Measurements from ENCODE around the gene OR10J5.
"Not testable (repeated sequence)": the region's sequence is repeated elsewhere in the genome, so short reads cannot be mapped to it uniquely, and the experiment has no call there.

The OR10J5 gene

GRCh38 chr1:159535907-159536306 lies at the start of gene OR10J5:
TSS of gene OR10J5 (minus strand) at chr1:159536007. CDS start at chr1:159536007, 0 bp downstream.
- no peak for DNase-seq

- DNase-seq = no peak
These were observed 48.7 kb upstream of the OR10J5 start for GRCh38 chr1:159584536-159584935.

- no peak for DNase-seq
These were observed 45.6 kb upstream of the OR10J5 start for GRCh38 chr1:159581422-159581821.

GRCh38 chr1:159580340-159580739 lies 44.5 kb upstream of the OR10J5 start:
- DNase-seq = no peak

GRCh38 chr1:159577446-159577845 lies 41.6 kb upstream of the OR10J5 start:
- DNase-seq = no peak

- no peak for DNase-seq
These were observed 26.9 kb upstream of the OR10J5 start for GRCh38 chr1:159562680-159563079.

- no peak for DNase-seq
These were observed 25.7 kb upstream of the OR10J5 start for GRCh38 chr1:159561497-159561896.

- no peak for DNase-seq
These were observed 24.8 kb upstream of the OR10J5 start for GRCh38 chr1:159560599-159560998.

GRCh38 chr1:159556931-159557369 lies 21.1 kb upstream of the OR10J5 start:
- DNase-seq = no peak

GRCh38 chr1:159554696-159555095 lies 18.9 kb upstream of the OR10J5 start:
- no peak for DNase-seq

GRCh38 chr1:159554261-159554660 lies 18.5 kb upstream of the OR10J5 start:
- no peak for DNase-seq

GRCh38 chr1:159548126-159548525 lies 12.3 kb upstream of the OR10J5 start:
- DNase-seq = no peak

GRCh38 chr1:159532922-159533321 lies 2.9 kb downstream of the OR10J5 start:
- DNase-seq = no peak

- not testable (repeated sequence) for DNase-seq
These were observed 11.0 kb downstream of the OR10J5 start for GRCh38 chr1:159524792-159525191.

GRCh38 chr1:159510229-159510541 lies 25.6 kb downstream of the OR10J5 start:
- DNase-seq = no peak

GRCh38 chr1:159509440-159510228 lies 26.2 kb downstream of the OR10J5 start:
- DNase-seq = no peak

GRCh38 chr1:159508951-159509350 lies 26.9 kb downstream of the OR10J5 start:
- DNase-seq = no peak

GRCh38 chr1:159505676-159506075 lies 30.1 kb downstream of the OR10J5 start:
- no peak for DNase-seq

GRCh38 chr1:159501082-159501481 lies 34.7 kb downstream of the OR10J5 start:
- no peak for DNase-seq

- DNase-seq = not testable (repeated sequence)
These were observed 41.1 kb downstream of the OR10J5 start for GRCh38 chr1:159494513-159495210.

GRCh38 chr1:159493354-159493753 lies 42.5 kb downstream of the OR10J5 start:
- DNase-seq = no peak

GRCh38 chr1:159492575-159493323 lies 43.1 kb downstream of the OR10J5 start:
- no peak for DNase-seq

Measured in NCI-H1417 (cell line).